ENCODE data around the gene KCNA1.

- TF ChIP-seq CTCF (IDR thresholded peaks at IDR 0.05; ENCODE audit: insufficient read depth, low read depth, low read length): no peak
- TF ChIP-seq EZH2 (IDR thresholded peaks at IDR 0.05; ENCODE audit: insufficient read depth, low read length): peak; percentile 69
Measured at GRCh38 chr12:4910502-4911315, 1.0 kb downstream of the KCNA1 start.
